HCT116 (cell line): ENCODE measurements around the gene HSBP1. TPM values are rescaled to one million over a fixed set of nuclear protein-coding genes. Genes with fewer than 3 reads are reported as not detected.

ENCODE experiments used
- ATAC-seq: fragments of 200-7000 bp; cut with Tn5 transposase; 2 replicates; pipeline ENCODE4 v1.9.1; 2020; ENCODE audit warnings: mild to moderate bottlenecking, moderate library complexity
- BruUV-seq: library from RNA; stranded (reverse); fragments of 400-500 nt; replicated peaks from 2 replicates; lab custom pipeline; 2021; lab: Mats Ljungman, UMichigan
- CTCF ChIA-PET: fragments of 300-600 bp; sonication (Branson Sonifier 250); formaldehyde crosslinking; loops from one replicate; lab custom pipeline; 2021; ENCODE audit warnings: antibody characterized with exemption; lab: Charles Lee
- POLR2A ChIA-PET: fragments of 300-600, 350-600 bp; sonication (Branson Sonifier 250); formaldehyde crosslinking; loops from one replicate; lab custom pipeline; 2021; ENCODE audit warnings: antibody characterized with exemption; lab: Charles Lee
- RAD21 ChIA-PET, 2 experiments: fragments of 300-600 bp; sonication (Branson Sonifier 250); formaldehyde crosslinking; loops; one replicate each; lab custom pipeline; 2023; ENCODE audit warnings: low total read pairs in 2 of 2; ENCODE audit not compliant: uncharacterized antibody in 2 of 2, unreplicated experiment in 2 of 2, low non-redundant PET in 1 of 2; lab: Charles Lee
- DNase-seq: peaks from one replicate; pipeline ENCODE4 v3.0.0-alpha.2; 2010; ENCODE audit warnings: low read depth, low spot score
- H2AFZ ChIP-seq: fragments of 200-600 bp; shearing (Covaris generic), sonication (generic); 2 replicates; pipeline ENCODE4 v1.6.1; 2017; ENCODE audit warnings: low read depth, mixed run types, mixed read lengths, antibody characterized with exemption, low read length; ENCODE audit not compliant: poor library complexity, severe bottlenecking
- H3K27ac ChIP-seq: 2 replicates; pipeline ENCODE4 v1.5.1; 2012; ENCODE audit warnings: low read depth, low read length
- H3K27me3 ChIP-seq: fragments of 200-600 bp; sonication (generic); 2 replicates; pipeline ENCODE4 v1.6.1; 2016; ENCODE audit warnings: mixed run types, low read length, mixed read lengths; ENCODE audit not compliant: insufficient read depth
- H3K36me3 ChIP-seq, 2 experiments: fragments of 200-500 bp in 1 of 2; fragments of 200-600 bp in 1 of 2; sonication (Bioruptor generic) in 1 of 2; sonication (generic) in 1 of 2; 2 replicates each; pipeline versions ENCODE4 v1.5.1 to v1.6.1; 2014 to 2016; ENCODE audit warnings: low read length in 2 of 2, inconsistent platforms in 1 of 2, mixed read lengths in 1 of 2, mixed run types in 1 of 2; ENCODE audit not compliant: insufficient read depth in 2 of 2, control insufficient read depth in 1 of 2
- H3K4me1 ChIP-seq, 2 experiments: fragments of 200-600 bp in 1 of 2; sonication (generic) in 1 of 2; 2 replicates each; pipeline versions ENCODE4 v1.5.1 to v1.6.1; 2012 to 2017; ENCODE audit warnings: low read length in 2 of 2, inconsistent platforms in 1 of 2, mild to moderate bottlenecking in 1 of 2, mixed read lengths in 1 of 2, mixed run types in 1 of 2, moderate library complexity in 1 of 2; ENCODE audit not compliant: insufficient read depth in 2 of 2, control insufficient read depth in 1 of 2
- H3K4me2 ChIP-seq: fragments of 200-600 bp; sonication (generic); 2 replicates; pipeline ENCODE4 v1.6.1; 2017; ENCODE audit warnings: mixed run types, low read length, mixed read lengths
- H3K4me3 ChIP-seq, 2 experiments: fragments of 200-600 bp in 1 of 2; sonication (generic) in 1 of 2; replicated peaks in 1 of 2; 2 replicates each; pipeline ENCODE4 v1.5.1; 2011 to 2016; ENCODE audit warnings: low read length in 2 of 2, control low read depth in 1 of 2, low read depth in 1 of 2, mild to moderate bottlenecking in 1 of 2, mixed read lengths in 1 of 2, mixed run types in 1 of 2
- H3K79me2 ChIP-seq: fragments of 200-600 bp; sonication (generic); 2 replicates; pipeline ENCODE4 v1.6.1; 2017; ENCODE audit warnings: mild to moderate bottlenecking, mixed run types, low read length, moderate library complexity, mixed read lengths; ENCODE audit not compliant: insufficient read depth
- H3K9ac ChIP-seq: fragments of 200-600 bp; sonication (generic); 2 replicates; pipeline ENCODE4 v1.6.1; 2016; ENCODE audit warnings: low read length, mixed read lengths
- H3K9me2 ChIP-seq: fragments of 200-600 bp; sonication (generic), shearing (Covaris generic); 2 replicates; pipeline ENCODE4 v1.6.1; 2017; ENCODE audit warnings: mixed run types, mild to moderate bottlenecking, moderate library complexity; ENCODE audit not compliant: insufficient read depth
- H3K9me3 ChIP-seq, 2 experiments: fragments of 200-500 bp in 1 of 2; fragments of 200-600 bp in 1 of 2; sonication (Bioruptor generic) in 1 of 2; sonication (generic) in 1 of 2; 2 replicates each; pipeline ENCODE4 v1.6.1; 2014 to 2017; ENCODE audit warnings: low read length in 2 of 2, mixed read lengths in 2 of 2, inconsistent platforms in 1 of 2, low read depth in 1 of 2, mild to moderate bottlenecking in 1 of 2, mixed run types in 1 of 2, moderate library complexity in 1 of 2; ENCODE audit not compliant: control insufficient read depth in 1 of 2, insufficient read depth in 1 of 2
- H4K20me1 ChIP-seq: fragments of 200-600 bp; sonication (generic), shearing (Covaris generic); 2 replicates; pipeline ENCODE4 v1.6.1; 2017; ENCODE audit warnings: mixed run types, mild to moderate bottlenecking, moderate library complexity; ENCODE audit not compliant: insufficient read depth
- ATF3 ChIP-seq: IDR thresholded peaks from 2 replicates; pipeline ENCODE4 v1.6.1; 2012
- CBX3 ChIP-seq: IDR thresholded peaks from 2 replicates; pipeline ENCODE4 v1.6.1; 2012; ENCODE audit warnings: low read depth
- CTCF ChIP-seq, 3 experiments: fragments of 200-600 bp in 1 of 3; sonication (generic) in 1 of 3; IDR thresholded peaks in 2 of 3; conservative IDR thresholded peaks in 1 of 3; 2 replicates each; pipeline ENCODE4 v1.5.1; 2012 to 2017; ENCODE audit warnings: low read depth in 2 of 3, low read length in 2 of 3, antibody characterized with exemption in 1 of 3, borderline replicate concordance in 1 of 3, control low read depth in 1 of 3, mild to moderate bottlenecking in 1 of 3, mixed read lengths in 1 of 3, mixed run types in 1 of 3, moderate library complexity in 1 of 3; ENCODE audit not compliant: insufficient read depth in 1 of 3
- EGR1 ChIP-seq: IDR thresholded peaks from 2 replicates; pipeline ENCODE4 v1.6.1; 2012; ENCODE audit warnings: low read depth
- ELF1 ChIP-seq: IDR thresholded peaks from 2 replicates; pipeline ENCODE4 v1.6.1; 2012; ENCODE audit warnings: low read depth, borderline replicate concordance
- EZH2 ChIP-seq: fragments of 200-600 bp; sonication (generic); IDR thresholded peaks from 2 replicates; pipeline ENCODE4 v1.6.1; 2017; ENCODE audit warnings: antibody characterized with exemption, mixed run types
- EZH2phosphoT487 ChIP-seq: fragments of 200-600 bp; IDR thresholded peaks from 2 replicates; pipeline ENCODE4 v1.6.1; 2018; ENCODE audit warnings: antibody characterized with exemption, borderline replicate concordance
- FOSL1 ChIP-seq: IDR thresholded peaks from 2 replicates; pipeline ENCODE4 v1.6.1; 2012; ENCODE audit warnings: low read depth
- JUND ChIP-seq: IDR thresholded peaks from 2 replicates; pipeline ENCODE4 v1.6.1; 2012
- MAX ChIP-seq: IDR thresholded peaks from 2 replicates; pipeline ENCODE4 v1.6.1; 2012
- POLR2A ChIP-seq: IDR thresholded peaks from 2 replicates; pipeline ENCODE4 v1.7.0; 2011; ENCODE audit warnings: borderline replicate concordance; ENCODE audit not compliant: insufficient read depth, insufficient read length; ENCODE audit errors: extremely low read depth
- POLR2AphosphoS5 ChIP-seq: IDR thresholded peaks from 2 replicates; pipeline ENCODE4 v1.6.1; 2011; ENCODE audit warnings: mild to moderate bottlenecking, low read depth, low read length, moderate library complexity
- RAD21 ChIP-seq: IDR thresholded peaks from 2 replicates; pipeline ENCODE4 v1.6.1; 2012; ENCODE audit warnings: low read depth, mild to moderate bottlenecking
- SIN3A ChIP-seq: IDR thresholded peaks from 2 replicates; pipeline ENCODE4 v1.6.1; 2012; ENCODE audit warnings: low read depth
- SP1 ChIP-seq: IDR thresholded peaks from 2 replicates; pipeline ENCODE4 v1.6.1; 2012; ENCODE audit warnings: low read depth
- TCF7L2 ChIP-seq: IDR thresholded peaks from 2 replicates; pipeline ENCODE4 v1.7.0; 2011; ENCODE audit warnings: borderline replicate concordance, inconsistent platforms; ENCODE audit not compliant: insufficient read depth, insufficient read length; ENCODE audit errors: extremely low read depth
- ZBTB33 ChIP-seq: IDR thresholded peaks from 2 replicates; pipeline ENCODE4 v1.6.1; 2011; ENCODE audit warnings: mild to moderate bottlenecking, low read length, moderate library complexity; ENCODE audit not compliant: insufficient replicate concordance; ENCODE audit errors: extremely low read depth
- ZFX ChIP-seq: fragments of 450-650 bp; IDR thresholded peaks from 2 replicates; pipeline ENCODE4 v1.6.1; 2017
- intact Hi-C: fragments of 100-400 bp; cut with micrococcal nuclease; formaldehyde crosslinking; loops from 2 replicates; pipeline ENCODE4 v1.10.0; 2022
- total RNA-seq: library from RNA; stranded (reverse); gene quantifications from one replicate; pipeline ENCODE4 v1.2.1, GENCODE V29; 2021; ENCODE audit not compliant: unreplicated experiment

The HSBP1 gene
- total RNA-seq, 1 experiment from 2014 or later, result 270 TPM

- intact Hi-C loops, result no loop called here
- no peak overlapping the region for H2AFZ ChIP-seq
- no peak overlapping the region for H3K9ac ChIP-seq
- no TSS peak for BruUV-seq
- 0 out of 2 replicates have a peak, but pooled peaks have one; percentile 24 for ATAC-seq
- H3K36me3 ChIP-seq, result peaks cover 5 to 7% of the 10 kb centered on the region in 2 experiments; a peak in 3 of 4 replicates
- no peaks in the 10 kb centered on the region for H3K9me2 ChIP-seq
- ChIA-PET RAD21 (no interaction called here), CTCF (no interaction called here)
- peaks cover under 1% of the 10 kb centered on the region; the same call in 1 of the 2 replicates for H3K79me2 ChIP-seq
- DNase-seq, result no peak
- no peak overlapping the region for H3K4me2 ChIP-seq
- H3K9me3 ChIP-seq, result no peaks in the 10 kb centered on the region
- H3K27me3 ChIP-seq, result no peaks in the 10 kb centered on the region
- H4K20me1 ChIP-seq, result no peaks in the 10 kb centered on the region
- TF ChIP-seq POLR2A, result no peak
- no peak for TF ChIP-seq TCF7L2
- TF ChIP-seq, all 23 proteins: peak for 0
- H3K4me1 ChIP-seq, result peaks cover 0 to 11% of the 10 kb centered on the region in 2 experiments; a peak in 1 of 4 replicates
- no peak overlapping the region for H3K4me3 ChIP-seq
- no peak overlapping the region for H3K27ac ChIP-seq
- POLR2A ChIA-PET, result no interaction called here
Observed at GRCh38 chr16:83817022-83817421, 9.2 kb downstream of the HSBP1 start.

- no peak overlapping the region for H3K27ac ChIP-seq
- ATAC-seq (no peak), DNase-seq (no peak)
- H2AFZ ChIP-seq, result no peak overlapping the region
- no peak overlapping the region for H3K9ac ChIP-seq
- POLR2A ChIA-PET, result no interaction called here
- H3K9me3 ChIP-seq, result no peaks in the 10 kb centered on the region
- no peaks in the 10 kb centered on the region for H3K9me2 ChIP-seq
- H3K36me3 ChIP-seq, result no peaks in the 10 kb centered on the region
- H4K20me1 ChIP-seq, result no peaks in the 10 kb centered on the region
- H3K4me2 ChIP-seq, result no peak overlapping the region
- peaks cover 3 to 14% of the 10 kb centered on the region in 2 experiments; a peak in 3 of 4 replicates for H3K4me1 ChIP-seq
- no TSS peak for BruUV-seq
- no peaks in the 10 kb centered on the region for H3K79me2 ChIP-seq
- intact Hi-C loops, result no loop called here
- RAD21 ChIA-PET, result no interaction called here
- H3K4me3 ChIP-seq, result no peak overlapping the region
- H3K27me3 ChIP-seq, result no peaks in the 10 kb centered on the region
- CTCF ChIA-PET, result no interaction called here
- TF ChIP-seq ZBTB33 (no peak), EZH2phosphoT487 (no peak), SP1 (no peak), SIN3A (no peak), FOSL1 (no peak), POLR2AphosphoS5 (no peak), EZH2 (no peak), MAX (no peak), TCF7L2 (no peak), RAD21 (no peak), ATF3 (no peak), ELF1 (no peak), JUND (no peak), CBX3 (no peak), ZFX (no peak), CTCF (IDR thresholded peaks at IDR 0.05 in 2 of 3, conservative IDR thresholded peaks at IDR 0.05 in 1 of 3; ENCODE audit: borderline replicate concordance in 1 of 3, insufficient read depth in 1 of 3, low read depth in 2 of 3, low read length in 2 of 3) (no peak), EGR1 (no peak)
Observed at GRCh38 chr16:83818276-83818675, 10.5 kb downstream of the HSBP1 start.
